ENCODE results near the gene GGCT.

GGCT gene

GRCh38 chr7:30474485-30474884 lies 30.1 kb downstream of the GGCT start:
- Histone ChIP-seq H2BK12ac (ENCODE audit: low read length) (no peak overlapping the region), H3K27ac (ENCODE audit: low read depth, low read length) (no peak overlapping the region), H3K79me2 (ENCODE audit: control insufficient read depth, insufficient read depth, low read length, poor library complexity) (peaks cover 7% of the 10 kb centered on the region), H2BK120ac (ENCODE audit: insufficient read depth, low read length, poor library complexity) (no peak overlapping the region), H3K23ac (ENCODE audit: low read length) (no peak overlapping the region), H3K4ac (ENCODE audit: low read depth, low read length) (no peak overlapping the region), H2AFZ (ENCODE audit: insufficient read depth, low read length, poor library complexity) (no peak overlapping the region), H3K4me3 (ENCODE audit: low read depth, low read length) (no peak overlapping the region), H4K8ac (ENCODE audit: low read depth, low read length) (no peak overlapping the region), H4K12ac (ENCODE audit: low read depth, low read length) (no peak overlapping the region), H3K4me1 (ENCODE audit: control insufficient read depth in 1 of 2, insufficient read depth in 2 of 2, low read length in 2 of 2) (peaks cover 25 to 35% of the 10 kb centered on the region in 2 experiments), H3K18ac (ENCODE audit: low read length) (no peak overlapping the region), H3K36me3 (ENCODE audit: control insufficient read depth in 1 of 2, insufficient read depth in 2 of 2, low read length in 2 of 2) (no peaks in the 10 kb centered on the region), H2AK5ac (ENCODE audit: low read length) (no peak overlapping the region), H3K9ac (ENCODE audit: low read length) (no peak overlapping the region), H3K9me3 (ENCODE audit: insufficient read depth, low read depth, low read length) (no peaks in the 10 kb centered on the region), H3K4me2 (ENCODE audit: low read length) (no peak overlapping the region), H3K27me3 (ENCODE audit: insufficient read depth, low read length) (no peaks in the 10 kb centered on the region), H2BK5ac (ENCODE audit: low read depth, low read length, poor library complexity) (no peak overlapping the region), H4K91ac (ENCODE audit: low read depth, low read length) (no peak overlapping the region), H3K14ac (ENCODE audit: low read length) (no peak overlapping the region), H3K79me1 (ENCODE audit: low read length) (peaks cover 18% of the 10 kb centered on the region)
- WGBS (ENCODE audit: extremely low coverage, insufficient coverage, insufficient read length), result no CpG with 5 or more reads among the region's 10 CpGs
- no peak for DNase-seq

GRCh38 chr7:30473903-30474302 lies 30.7 kb downstream of the GGCT start:
- Histone ChIP-seq H2BK5ac (ENCODE audit: low read depth, low read length, poor library complexity) (no peak overlapping the region), H3K79me2 (ENCODE audit: control insufficient read depth, insufficient read depth, low read length, poor library complexity) (peaks cover 7% of the 10 kb centered on the region), H4K8ac (ENCODE audit: low read depth, low read length) (no peak overlapping the region), H3K4me3 (ENCODE audit: low read depth, low read length) (no peak overlapping the region), H3K4me2 (ENCODE audit: low read length) (no peak overlapping the region), H3K23ac (ENCODE audit: low read length) (no peak overlapping the region), H3K14ac (ENCODE audit: low read length) (no peak overlapping the region), H3K18ac (ENCODE audit: low read length) (no peak overlapping the region), H3K9me3 (ENCODE audit: insufficient read depth, low read depth, low read length) (no peaks in the 10 kb centered on the region), H2BK12ac (ENCODE audit: low read length) (no peak overlapping the region), H3K27me3 (ENCODE audit: insufficient read depth, low read length) (no peaks in the 10 kb centered on the region), H3K27ac (ENCODE audit: low read depth, low read length) (no peak overlapping the region), H4K91ac (ENCODE audit: low read depth, low read length) (no peak overlapping the region), H4K12ac (ENCODE audit: low read depth, low read length) (no peak overlapping the region), H2AFZ (ENCODE audit: insufficient read depth, low read length, poor library complexity) (no peak overlapping the region), H3K4ac (ENCODE audit: low read depth, low read length) (no peak overlapping the region), H2AK5ac (ENCODE audit: low read length) (no peak overlapping the region), H3K9ac (ENCODE audit: low read length) (no peak overlapping the region), H3K36me3 (ENCODE audit: control insufficient read depth in 1 of 2, insufficient read depth in 2 of 2, low read length in 2 of 2) (no peaks in the 10 kb centered on the region), H2BK120ac (ENCODE audit: insufficient read depth, low read length, poor library complexity) (no peak overlapping the region), H3K4me1 (ENCODE audit: control insufficient read depth in 1 of 2, insufficient read depth in 2 of 2, low read length in 2 of 2) (peaks cover 28 to 38% of the 10 kb centered on the region in 2 experiments), H3K79me1 (ENCODE audit: low read length) (peaks cover 19% of the 10 kb centered on the region)
- DNase-seq, result no peak
- WGBS (ENCODE audit: extremely low coverage, insufficient coverage, insufficient read length), result no CpG with 5 or more reads among the region's 1 CpG

GRCh38 chr7:30472784-30473775 lies 31.5 kb downstream of the GGCT start:
- peaks cover 14% of the 10 kb centered on the region for H3K79me1 ChIP-seq (ENCODE audit: low read length)
- H2AFZ ChIP-seq (ENCODE audit: insufficient read depth, low read length, poor library complexity), result no peak overlapping the region
- no peak overlapping the region for H2BK12ac ChIP-seq (ENCODE audit: low read length)
- H3K4me3 ChIP-seq (ENCODE audit: low read depth, low read length), result no peak overlapping the region
- no peak overlapping the region for H2BK5ac ChIP-seq (ENCODE audit: low read depth, low read length, poor library complexity)
- no peak overlapping the region for H4K91ac ChIP-seq (ENCODE audit: low read depth, low read length)
- no peaks in the 10 kb centered on the region for H3K9me3 ChIP-seq (ENCODE audit: insufficient read depth, low read depth, low read length)
- H3K27ac ChIP-seq (ENCODE audit: low read depth, low read length), result peak overlapping the region; percentile 19
- H3K36me3 ChIP-seq (ENCODE audit: control insufficient read depth in 1 of 2, insufficient read depth in 2 of 2, low read length in 2 of 2), result no peaks in the 10 kb centered on the region
- H3K9ac ChIP-seq (ENCODE audit: low read length), result no peak overlapping the region
- no peaks in the 10 kb centered on the region for H3K27me3 ChIP-seq (ENCODE audit: insufficient read depth, low read length)
- no peak for DNase-seq
- H4K8ac ChIP-seq (ENCODE audit: low read depth, low read length), result no peak overlapping the region
- no peak overlapping the region for H3K14ac ChIP-seq (ENCODE audit: low read length)
- H2AK5ac ChIP-seq (ENCODE audit: low read length), result no peak overlapping the region
- H4K12ac ChIP-seq (ENCODE audit: low read depth, low read length), result no peak overlapping the region
- H2BK120ac ChIP-seq (ENCODE audit: insufficient read depth, low read length, poor library complexity), result no peak overlapping the region
- H3K23ac ChIP-seq (ENCODE audit: low read length), result no peak overlapping the region
- no CpG with 5 or more reads among the region's 4 CpGs for WGBS (ENCODE audit: extremely low coverage, insufficient coverage, insufficient read length)
- no peak overlapping the region for H3K4me2 ChIP-seq (ENCODE audit: low read length)
- H3K4me1 ChIP-seq (ENCODE audit: control insufficient read depth in 1 of 2, insufficient read depth in 2 of 2, low read length in 2 of 2), result peaks cover 28 to 39% of the 10 kb centered on the region in 2 experiments
- H3K79me2 ChIP-seq (ENCODE audit: control insufficient read depth, insufficient read depth, low read length, poor library complexity), result peaks cover 4% of the 10 kb centered on the region
- H3K18ac ChIP-seq (ENCODE audit: low read length), result no peak overlapping the region
- no peak overlapping the region for H3K4ac ChIP-seq (ENCODE audit: low read depth, low read length)

GRCh38 chr7:30472081-30472783 lies 32.4 kb downstream of the GGCT start:
- H4K91ac ChIP-seq (ENCODE audit: low read depth, low read length), result peak overlapping the region; percentile 48
- no peak for DNase-seq
- no peaks in the 10 kb centered on the region for H3K27me3 ChIP-seq (ENCODE audit: insufficient read depth, low read length)
- H2AFZ ChIP-seq (ENCODE audit: insufficient read depth, low read length, poor library complexity), result no peak overlapping the region
- H2BK12ac ChIP-seq (ENCODE audit: low read length), result peak overlapping the region; percentile 52
- H3K9ac ChIP-seq (ENCODE audit: low read length), result no peak overlapping the region
- peak overlapping the region; percentile 17 for H3K4ac ChIP-seq (ENCODE audit: low read depth, low read length)
- no peak overlapping the region for H4K8ac ChIP-seq (ENCODE audit: low read depth, low read length)
- no peak overlapping the region for H3K18ac ChIP-seq (ENCODE audit: low read length)
- H2AK5ac ChIP-seq (ENCODE audit: low read length), result peak overlapping the region; percentile 40
- H2BK5ac ChIP-seq (ENCODE audit: low read depth, low read length, poor library complexity), result no peak overlapping the region
- no peak overlapping the region for H3K23ac ChIP-seq (ENCODE audit: low read length)
- peaks cover 4% of the 10 kb centered on the region for H3K79me2 ChIP-seq (ENCODE audit: control insufficient read depth, insufficient read depth, low read length, poor library complexity)
- H3K79me1 ChIP-seq (ENCODE audit: low read length), result peaks cover 12% of the 10 kb centered on the region
- H3K9me3 ChIP-seq (ENCODE audit: insufficient read depth, low read depth, low read length), result no peaks in the 10 kb centered on the region
- H2BK120ac ChIP-seq (ENCODE audit: insufficient read depth, low read length, poor library complexity), result peak overlapping the region; percentile 14
- WGBS (ENCODE audit: extremely low coverage, insufficient coverage, insufficient read length), result no CpG with 5 or more reads among the region's 4 CpGs
- peak overlapping the region; percentile 19 for H3K27ac ChIP-seq (ENCODE audit: low read depth, low read length)
- no peak overlapping the region for H4K12ac ChIP-seq (ENCODE audit: low read depth, low read length)
- no peaks in the 10 kb centered on the region for H3K36me3 ChIP-seq (ENCODE audit: control insufficient read depth in 1 of 2, insufficient read depth in 2 of 2, low read length in 2 of 2)
- H3K4me3 ChIP-seq (ENCODE audit: low read depth, low read length), result no peak overlapping the region
- no peak overlapping the region for H3K14ac ChIP-seq (ENCODE audit: low read length)
- H3K4me1 ChIP-seq (ENCODE audit: control insufficient read depth in 1 of 2, insufficient read depth in 2 of 2, low read length in 2 of 2), result peaks cover 26 to 39% of the 10 kb centered on the region in 2 experiments
- no peak overlapping the region for H3K4me2 ChIP-seq (ENCODE audit: low read length)
